Gastrocnemius medialis (tissue), 4 donors: ENCODE results near the gene RAD51B.

Experiments
- POLR2A ChIP-seq, 2 donors: fragments of 450-650 bp; IDR thresholded peaks; one replicate each; pipeline ENCODE4 v1.6.1; 2017; ENCODE audit warnings: antibody characterized with exemption in 2 of 2, mild to moderate bottlenecking in 2 of 2, moderate library complexity in 2 of 2
- TF ChIP-seq, protein P1 (sequence below), 5 experiments: fragments of 450-650 bp in 3 of 5; fragments of 200-600 bp in 2 of 5; sonication (generic) in 2 of 5; IDR thresholded peaks in 4 of 5; conservative IDR thresholded peaks in 1 of 5; 1 replicate in 4 of 5; 2 replicates in 1 of 5; pipeline ENCODE4 v1.5.1; 2016 to 2019; ENCODE audit warnings: antibody characterized with exemption in 5 of 5, mild to moderate bottlenecking in 3 of 5, moderate library complexity in 3 of 5

DNA sequence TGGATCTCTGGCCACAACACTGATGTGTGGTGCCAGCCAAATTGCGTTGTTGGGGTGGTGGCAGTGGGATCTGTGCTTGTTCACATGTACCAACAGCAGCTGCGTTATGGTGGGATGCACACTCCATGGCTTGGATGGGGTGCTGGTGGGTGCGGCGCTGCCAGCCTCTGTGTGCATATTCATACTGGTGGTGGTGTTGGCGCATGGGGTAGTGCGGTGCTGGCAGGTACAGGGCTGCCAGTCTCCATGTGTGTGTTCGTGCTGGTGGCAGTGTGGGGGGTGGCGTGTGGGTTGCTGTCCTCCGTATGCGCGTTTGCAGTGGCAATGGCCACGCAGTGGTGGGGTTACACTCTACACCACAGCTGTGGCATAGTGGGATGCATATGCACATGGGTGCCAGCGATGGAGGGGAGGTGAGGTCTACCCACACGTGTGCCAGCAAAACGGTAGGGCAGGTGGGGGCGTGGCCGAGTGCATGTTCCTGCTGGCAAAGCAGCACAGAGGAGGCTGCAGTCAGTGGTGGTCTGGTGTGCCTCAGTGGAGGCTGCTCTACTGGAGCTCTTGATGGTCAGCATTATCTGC lies 26.5 kb downstream of the RAD51B start:
- TF ChIP-seq, protein P1, sequence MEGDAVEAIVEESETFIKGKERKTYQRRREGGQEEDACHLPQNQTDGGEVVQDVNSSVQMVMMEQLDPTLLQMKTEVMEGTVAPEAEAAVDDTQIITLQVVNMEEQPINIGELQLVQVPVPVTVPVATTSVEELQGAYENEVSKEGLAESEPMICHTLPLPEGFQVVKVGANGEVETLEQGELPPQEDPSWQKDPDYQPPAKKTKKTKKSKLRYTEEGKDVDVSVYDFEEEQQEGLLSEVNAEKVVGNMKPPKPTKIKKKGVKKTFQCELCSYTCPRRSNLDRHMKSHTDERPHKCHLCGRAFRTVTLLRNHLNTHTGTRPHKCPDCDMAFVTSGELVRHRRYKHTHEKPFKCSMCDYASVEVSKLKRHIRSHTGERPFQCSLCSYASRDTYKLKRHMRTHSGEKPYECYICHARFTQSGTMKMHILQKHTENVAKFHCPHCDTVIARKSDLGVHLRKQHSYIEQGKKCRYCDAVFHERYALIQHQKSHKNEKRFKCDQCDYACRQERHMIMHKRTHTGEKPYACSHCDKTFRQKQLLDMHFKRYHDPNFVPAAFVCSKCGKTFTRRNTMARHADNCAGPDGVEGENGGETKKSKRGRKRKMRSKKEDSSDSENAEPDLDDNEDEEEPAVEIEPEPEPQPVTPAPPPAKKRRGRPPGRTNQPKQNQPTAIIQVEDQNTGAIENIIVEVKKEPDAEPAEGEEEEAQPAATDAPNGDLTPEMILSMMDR (IDR thresholded peaks at IDR 0.05 in 4 of 5, conservative IDR thresholded peaks at IDR 0.05 in 1 of 5), result no peak
- TF ChIP-seq POLR2A (IDR thresholded peaks at IDR 0.05), result no peak
